ENCODE measurements around the gene KCNJ1. TPM values are rescaled to one million over a fixed set of nuclear protein-coding genes. Genes with fewer than 3 reads are reported as not detected.
A peak's percentile ranks its signal among the peaks of the same experiment; 100 is the strongest.

Gene KCNJ1
- total RNA-seq, 2 donors from 2014 or later: 1.1 TPM; not detected in 1

DNA sequence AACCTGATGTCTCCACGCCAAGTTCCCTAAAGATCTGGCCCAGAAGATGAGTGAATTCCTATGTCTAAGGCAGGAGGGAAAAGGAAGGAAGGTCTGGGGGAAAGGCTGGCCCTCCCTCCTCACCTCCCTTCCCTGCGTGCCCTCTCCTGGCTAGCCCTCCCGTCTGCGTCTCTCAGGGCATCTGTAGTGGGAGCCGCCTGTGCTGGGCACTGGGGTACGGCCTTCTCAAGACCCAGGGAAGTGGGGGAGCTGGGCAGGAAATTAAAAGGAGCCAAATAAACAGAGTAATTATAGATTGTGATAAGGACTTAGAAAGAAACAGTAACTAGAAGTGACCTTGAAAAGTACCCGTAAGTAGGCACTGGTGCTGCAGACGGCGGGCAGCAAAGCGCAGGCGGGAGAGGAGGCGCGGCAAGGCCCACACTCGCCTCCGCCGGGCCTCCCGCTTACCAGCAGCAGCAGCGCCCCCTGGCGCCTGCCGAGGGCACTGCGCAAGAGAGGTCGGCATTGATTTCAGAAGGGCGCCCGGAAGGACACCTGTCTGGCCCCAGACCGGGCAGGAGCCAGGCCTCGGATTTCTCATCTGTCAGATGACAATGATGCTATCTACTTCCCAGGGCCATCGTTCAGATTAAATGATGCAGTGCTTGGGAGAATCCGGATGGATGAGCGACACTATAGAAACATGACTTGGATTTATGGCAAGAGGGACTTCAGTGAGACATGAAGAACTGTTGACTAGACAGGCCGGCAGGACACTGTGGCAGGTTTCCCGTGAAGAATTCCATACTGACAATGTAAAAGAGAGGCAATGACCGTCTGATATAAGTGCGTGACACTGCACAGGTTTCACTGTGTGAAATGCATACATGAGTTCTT lies 7.3 kb downstream of the KCNJ1 start:
- Histone ChIP-seq H3K4me1 (ENCODE audit: control insufficient read depth in 1 of 2, low read depth in 2 of 2) (no peaks in the 10 kb centered on the region), H3K36me3 (no peaks in the 10 kb centered on the region), H3K27me3 (replicated peaks; ENCODE audit: insufficient read depth) (no peaks in the 10 kb centered on the region), H3K27ac (no peak overlapping the region), H3K9me3 (no peaks in the 10 kb centered on the region), H3K4me3 (no peak overlapping the region)
- ATAC-seq (ENCODE audit: insufficient number of reproducible peaks, low FRiP score, low read depth): no peak
- TF ChIP-seq, protein P1, sequence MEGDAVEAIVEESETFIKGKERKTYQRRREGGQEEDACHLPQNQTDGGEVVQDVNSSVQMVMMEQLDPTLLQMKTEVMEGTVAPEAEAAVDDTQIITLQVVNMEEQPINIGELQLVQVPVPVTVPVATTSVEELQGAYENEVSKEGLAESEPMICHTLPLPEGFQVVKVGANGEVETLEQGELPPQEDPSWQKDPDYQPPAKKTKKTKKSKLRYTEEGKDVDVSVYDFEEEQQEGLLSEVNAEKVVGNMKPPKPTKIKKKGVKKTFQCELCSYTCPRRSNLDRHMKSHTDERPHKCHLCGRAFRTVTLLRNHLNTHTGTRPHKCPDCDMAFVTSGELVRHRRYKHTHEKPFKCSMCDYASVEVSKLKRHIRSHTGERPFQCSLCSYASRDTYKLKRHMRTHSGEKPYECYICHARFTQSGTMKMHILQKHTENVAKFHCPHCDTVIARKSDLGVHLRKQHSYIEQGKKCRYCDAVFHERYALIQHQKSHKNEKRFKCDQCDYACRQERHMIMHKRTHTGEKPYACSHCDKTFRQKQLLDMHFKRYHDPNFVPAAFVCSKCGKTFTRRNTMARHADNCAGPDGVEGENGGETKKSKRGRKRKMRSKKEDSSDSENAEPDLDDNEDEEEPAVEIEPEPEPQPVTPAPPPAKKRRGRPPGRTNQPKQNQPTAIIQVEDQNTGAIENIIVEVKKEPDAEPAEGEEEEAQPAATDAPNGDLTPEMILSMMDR (IDR thresholded peaks at IDR 0.05): peak; percentile 92
- peak; percentile 19 for DNase-seq (ENCODE audit: low spot score)

DNA sequence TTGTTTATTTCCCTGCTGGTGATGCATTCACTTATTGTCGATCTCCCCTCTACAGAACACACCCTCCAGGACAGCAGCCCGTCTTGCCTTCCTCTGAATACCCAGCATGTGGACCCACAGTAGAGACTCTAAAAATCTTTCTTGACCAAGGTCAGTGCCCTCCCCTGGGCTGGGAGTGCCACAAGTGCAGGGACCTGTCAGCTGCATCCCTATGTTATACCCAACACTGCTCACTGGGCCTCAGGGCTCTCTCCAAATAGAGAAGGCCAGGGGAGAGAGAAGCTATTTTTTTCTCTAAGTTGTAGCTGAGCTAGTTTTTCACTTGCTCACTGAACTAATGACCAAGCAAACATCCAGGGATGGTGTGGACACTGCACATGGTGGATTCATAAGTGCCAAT lies 9.8 kb downstream of the KCNJ1 start:
- Histone ChIP-seq H3K9me3 (no peaks in the 10 kb centered on the region), H3K4me3 (no peak overlapping the region), H3K4me1 (ENCODE audit: control insufficient read depth in 1 of 2, low read depth in 2 of 2) (no peaks in the 10 kb centered on the region), H3K36me3 (no peaks in the 10 kb centered on the region), H3K27ac (no peak overlapping the region), H3K27me3 (replicated peaks; ENCODE audit: insufficient read depth) (no peaks in the 10 kb centered on the region)
- TF ChIP-seq, protein P1 (IDR thresholded peaks at IDR 0.05): no peak
- DNase-seq (ENCODE audit: low spot score): no peak
- ATAC-seq (ENCODE audit: insufficient number of reproducible peaks, low FRiP score, low read depth): no peak

DNA sequence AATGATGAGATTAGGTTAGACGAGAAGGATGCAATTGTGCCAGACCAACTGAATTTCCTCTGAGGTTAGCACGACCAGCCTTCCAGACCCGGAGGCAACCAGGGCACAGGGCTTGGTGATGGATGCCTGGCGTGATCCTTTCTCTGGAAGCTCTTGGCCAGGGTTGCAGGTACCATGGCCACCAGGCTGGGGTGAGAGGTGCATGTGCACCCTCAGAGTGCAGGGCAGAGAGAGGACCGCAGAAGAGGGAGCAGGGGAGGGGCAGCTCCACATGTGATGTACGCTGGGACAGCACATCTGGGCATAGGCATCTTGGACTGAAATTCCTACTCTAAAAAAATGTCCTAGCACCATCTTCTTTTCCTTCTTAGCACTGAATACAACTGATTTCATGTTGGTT lies 10.9 kb downstream of the KCNJ1 start:
- no peak for ATAC-seq (ENCODE audit: insufficient number of reproducible peaks, low FRiP score, low read depth)
- TF ChIP-seq, protein P1 (IDR thresholded peaks at IDR 0.05): no peak
- no peaks in the 10 kb centered on the region for H3K9me3 ChIP-seq
- H3K4me1 ChIP-seq (ENCODE audit: control insufficient read depth in 1 of 2, low read depth in 2 of 2): no peaks in the 10 kb centered on the region
- no peak overlapping the region for H3K27ac ChIP-seq
- no peaks in the 10 kb centered on the region for H3K36me3 ChIP-seq
- DNase-seq (ENCODE audit: low spot score): no peak
- no peak overlapping the region for H3K4me3 ChIP-seq
- no peaks in the 10 kb centered on the region for H3K27me3 ChIP-seq (replicated peaks; ENCODE audit: insufficient read depth)

DNA sequence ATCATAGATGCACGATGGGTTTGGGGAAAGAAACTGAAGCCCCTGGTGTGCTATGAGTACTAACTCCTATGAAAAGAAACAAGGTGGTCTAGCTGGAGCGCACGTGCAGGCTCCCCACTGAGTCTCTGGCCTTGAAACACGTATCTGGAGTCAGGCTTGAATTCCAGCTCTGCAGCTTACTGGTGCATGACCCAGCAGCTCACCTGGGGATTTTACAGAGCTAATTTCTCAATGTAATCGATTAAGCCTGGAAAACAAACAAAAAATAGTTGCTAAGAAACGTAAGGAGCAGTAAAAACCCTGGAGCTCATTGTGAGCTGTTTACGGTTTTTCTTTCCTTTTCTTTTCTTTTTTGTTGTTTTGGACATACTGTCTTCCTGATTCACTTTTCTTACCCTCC lies 12.3 kb downstream of the KCNJ1 start:
- H3K9me3 ChIP-seq: no peaks in the 10 kb centered on the region
- no peak overlapping the region for H3K27ac ChIP-seq
- H3K36me3 ChIP-seq: no peaks in the 10 kb centered on the region
- H3K27me3 ChIP-seq (replicated peaks; ENCODE audit: insufficient read depth): no peaks in the 10 kb centered on the region
- no peak overlapping the region for H3K4me3 ChIP-seq
- no peaks in the 10 kb centered on the region for H3K4me1 ChIP-seq (ENCODE audit: control insufficient read depth in 1 of 2, low read depth in 2 of 2)
- ATAC-seq (ENCODE audit: insufficient number of reproducible peaks, low FRiP score, low read depth) (no peak), DNase-seq (ENCODE audit: low spot score) (no peak)
- TF ChIP-seq, protein P1 (IDR thresholded peaks at IDR 0.05): no peak

DNA sequence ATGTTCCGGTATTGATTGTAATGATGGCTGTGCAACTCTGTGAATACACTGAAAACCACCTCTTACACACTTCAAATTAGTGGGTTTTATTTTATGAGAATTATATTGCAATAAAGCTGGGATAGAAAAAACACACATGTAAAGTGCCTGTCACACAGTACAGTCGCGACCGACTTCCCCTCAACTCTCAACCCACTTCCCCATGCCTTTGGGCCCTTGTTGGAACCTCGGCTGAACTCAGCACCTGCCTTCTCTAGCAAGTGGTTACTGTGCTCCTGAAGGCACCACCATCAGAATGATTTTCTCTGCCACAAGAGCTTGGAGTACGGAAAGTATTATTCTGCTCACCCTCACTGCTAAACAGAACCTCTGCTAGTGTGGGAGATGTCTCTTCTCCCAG lies 13.5 kb downstream of the KCNJ1 start:
- DNase-seq (ENCODE audit: low spot score): no peak
- no peaks in the 10 kb centered on the region for H3K4me1 ChIP-seq (ENCODE audit: control insufficient read depth in 1 of 2, low read depth in 2 of 2)
- H3K27me3 ChIP-seq (replicated peaks; ENCODE audit: insufficient read depth): no peaks in the 10 kb centered on the region
- H3K4me3 ChIP-seq: no peak overlapping the region
- H3K27ac ChIP-seq: no peak overlapping the region
- H3K9me3 ChIP-seq: no peaks in the 10 kb centered on the region
- ATAC-seq (ENCODE audit: insufficient number of reproducible peaks, low FRiP score, low read depth): no peak
- TF ChIP-seq, protein P1 (IDR thresholded peaks at IDR 0.05): no peak
- H3K36me3 ChIP-seq: no peaks in the 10 kb centered on the region

Measured in thoracic aorta (tissue), 2 donors.